Vagina (tissue), 2 donors: ENCODE data around the gene NOTO.

Source experiments
- POLR2A ChIP-seq, 2 donors: fragments of 450-650 bp; IDR thresholded peaks; one replicate each; pipeline ENCODE4 v1.6.1; 2017; ENCODE audit warnings: antibody characterized with exemption in 2 of 2, mild to moderate bottlenecking in 2 of 2, moderate library complexity in 2 of 2
- POLR2AphosphoS5 ChIP-seq, 2 donors: sonication (generic); formaldehyde crosslinking; IDR thresholded peaks; one replicate each; pipeline ENCODE4 v1.9.0; 2017; ENCODE audit warnings: antibody characterized with exemption in 2 of 2, mild to moderate bottlenecking in 2 of 2, low read depth in 1 of 2; ENCODE audit not compliant: insufficient read depth in 1 of 2
- TF ChIP-seq, protein P1 (sequence below), 3 experiments: fragments of 450-650 bp in 2 of 3; fragments of 200-600 bp in 1 of 3; sonication (generic) in 1 of 3; IDR thresholded peaks; one replicate each; pipeline ENCODE4 v1.5.1; 2017 to 2019; ENCODE audit warnings: antibody characterized with exemption in 3 of 3, mild to moderate bottlenecking in 2 of 3, moderate library complexity in 2 of 3

DNA sequence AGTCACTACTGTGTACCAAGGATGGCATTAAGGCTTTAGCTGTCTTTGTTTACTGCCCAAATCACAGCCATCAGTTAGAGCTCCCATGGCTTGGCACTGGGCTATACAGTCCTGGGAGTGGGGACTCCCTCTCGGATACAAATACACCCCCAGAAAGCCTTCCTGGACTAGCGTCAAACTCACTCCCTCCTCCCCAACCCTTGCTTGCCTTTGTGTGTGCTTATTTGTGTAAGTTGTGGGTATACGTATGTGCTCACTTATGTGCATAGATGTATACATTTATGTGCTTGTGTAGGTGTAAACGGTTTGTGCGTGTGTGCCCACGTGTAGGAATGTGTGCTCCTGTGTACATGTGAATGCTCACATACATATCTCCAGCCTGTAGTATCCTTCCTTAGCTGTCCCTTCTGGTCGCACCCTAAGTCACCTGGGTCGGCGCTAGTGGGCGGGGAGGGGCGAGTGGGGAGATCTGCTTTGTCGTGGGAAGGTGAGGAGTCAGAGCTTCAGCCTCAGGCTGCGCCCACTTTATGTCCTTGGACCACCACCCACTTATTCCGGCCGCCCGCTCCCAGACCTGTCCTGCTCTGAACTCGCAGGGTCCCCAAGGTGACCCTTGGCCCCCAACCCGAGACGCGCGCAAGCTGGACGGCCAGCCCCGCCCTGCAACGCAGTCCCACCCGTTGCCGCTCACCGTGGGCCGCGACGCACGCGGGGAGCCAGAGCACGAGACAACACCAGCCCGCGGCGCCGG lies 30.2 kb downstream of the NOTO start:
- TF ChIP-seq POLR2A (IDR thresholded peaks at IDR 0.05) (no peak), POLR2AphosphoS5 (IDR thresholded peaks at IDR 0.05; ENCODE audit: insufficient read depth in 1 of 2, low read depth in 1 of 2) (no peak)
- TF ChIP-seq, protein P1, sequence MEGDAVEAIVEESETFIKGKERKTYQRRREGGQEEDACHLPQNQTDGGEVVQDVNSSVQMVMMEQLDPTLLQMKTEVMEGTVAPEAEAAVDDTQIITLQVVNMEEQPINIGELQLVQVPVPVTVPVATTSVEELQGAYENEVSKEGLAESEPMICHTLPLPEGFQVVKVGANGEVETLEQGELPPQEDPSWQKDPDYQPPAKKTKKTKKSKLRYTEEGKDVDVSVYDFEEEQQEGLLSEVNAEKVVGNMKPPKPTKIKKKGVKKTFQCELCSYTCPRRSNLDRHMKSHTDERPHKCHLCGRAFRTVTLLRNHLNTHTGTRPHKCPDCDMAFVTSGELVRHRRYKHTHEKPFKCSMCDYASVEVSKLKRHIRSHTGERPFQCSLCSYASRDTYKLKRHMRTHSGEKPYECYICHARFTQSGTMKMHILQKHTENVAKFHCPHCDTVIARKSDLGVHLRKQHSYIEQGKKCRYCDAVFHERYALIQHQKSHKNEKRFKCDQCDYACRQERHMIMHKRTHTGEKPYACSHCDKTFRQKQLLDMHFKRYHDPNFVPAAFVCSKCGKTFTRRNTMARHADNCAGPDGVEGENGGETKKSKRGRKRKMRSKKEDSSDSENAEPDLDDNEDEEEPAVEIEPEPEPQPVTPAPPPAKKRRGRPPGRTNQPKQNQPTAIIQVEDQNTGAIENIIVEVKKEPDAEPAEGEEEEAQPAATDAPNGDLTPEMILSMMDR (IDR thresholded peaks at IDR 0.05), result no peak
